Panc1 (cell line): ENCODE measurements around the gene SLC6A6. TPM values are rescaled to one million over a fixed set of nuclear protein-coding genes. Genes with fewer than 3 reads are reported as not detected.

Experiments used
- ATAC-seq: fragments of 200-7000 bp; cut with Tn5 transposase; 2 replicates; pipeline ENCODE4 v1.9.1; 2020; ENCODE audit warnings: mild to moderate bottlenecking, moderate library complexity
- BruUV-seq: library from RNA; stranded (reverse); fragments of 400-500 nt; replicated peaks from 2 replicates; lab custom pipeline; 2021; lab: Mats Ljungman, UMichigan
- CTCF ChIA-PET: fragments of 300-600 bp; sonication (Branson Sonifier 250); formaldehyde crosslinking; loops from one replicate; lab custom pipeline; 2022; ENCODE audit warnings: antibody characterized with exemption; lab: Charles Lee
- POLR2A ChIA-PET: fragments of 300-600 bp; sonication (Branson Sonifier 250); formaldehyde crosslinking; loops from one replicate; lab custom pipeline; 2022; ENCODE audit warnings: antibody characterized with exemption; lab: Charles Lee
- DNase-seq: peaks from one replicate; pipeline ENCODE4 v3.0.0-alpha.2; 2010; ENCODE audit warnings: low read depth, low spot score
- H3K27ac ChIP-seq: 2 replicates; pipeline ENCODE4 v1.5.1; 2011; ENCODE audit warnings: mild to moderate bottlenecking, low read length, inconsistent platforms
- H3K27me3 ChIP-seq: fragments of 200-500 bp; sonication (Bioruptor generic); 2 replicates; pipeline ENCODE4 v1.6.0; 2014; ENCODE audit warnings: low read length, inconsistent platforms; ENCODE audit not compliant: control insufficient read depth, insufficient read depth
- H3K36me3 ChIP-seq: fragments of 200-500 bp; sonication (Bioruptor generic); 2 replicates; pipeline ENCODE4 v1.5.1; 2014; ENCODE audit warnings: inconsistent platforms, mild to moderate bottlenecking, low read length, moderate library complexity; ENCODE audit not compliant: control insufficient read depth, insufficient read depth
- H3K4me1 ChIP-seq: 2 replicates; pipeline ENCODE4 v1.5.1; 2011; ENCODE audit warnings: inconsistent platforms, mild to moderate bottlenecking, low read length, moderate library complexity; ENCODE audit not compliant: control insufficient read depth, insufficient read depth
- H3K4me3 ChIP-seq, 2 experiments: 2 replicates each; pipeline ENCODE4 v1.5.1; 2011 to 2012; ENCODE audit warnings: low read depth in 2 of 2, low read length in 2 of 2, mild to moderate bottlenecking in 2 of 2, inconsistent platforms in 1 of 2, moderate library complexity in 1 of 2
- H3K9me3 ChIP-seq: fragments of 200-500 bp; sonication (Bioruptor generic); 2 replicates; pipeline ENCODE4 v1.5.1; 2014; ENCODE audit warnings: low read depth, mild to moderate bottlenecking, inconsistent platforms, low read length, moderate library complexity; ENCODE audit not compliant: control insufficient read depth, insufficient read depth
- CTCF ChIP-seq: fragments of 450-650 bp; IDR thresholded peaks from 2 replicates; pipeline ENCODE4 v1.5.1; 2017; ENCODE audit warnings: mild to moderate bottlenecking
- POLR2AphosphoS5 ChIP-seq: IDR thresholded peaks from 2 replicates; pipeline ENCODE4 v1.6.1; 2012; ENCODE audit warnings: mild to moderate bottlenecking, low read depth, low read length, moderate library complexity
- REST ChIP-seq, 2 experiments: IDR thresholded peaks; 2 replicates each; pipeline ENCODE4 v1.6.1; 2011 to 2012; ENCODE audit warnings: low read depth in 2 of 2, control low read depth in 1 of 2, low read length in 1 of 2, mild to moderate bottlenecking in 1 of 2, moderate library complexity in 1 of 2; ENCODE audit not compliant: insufficient read depth in 1 of 2
- SIN3A ChIP-seq: IDR thresholded peaks from 2 replicates; pipeline ENCODE4 v1.6.1; 2012; ENCODE audit warnings: low read depth, mild to moderate bottlenecking, low read length, moderate library complexity, borderline replicate concordance; ENCODE audit not compliant: insufficient read depth
- TCF7L2 ChIP-seq: IDR thresholded peaks from 2 replicates; pipeline ENCODE4 v1.6.1; 2011; ENCODE audit warnings: mild to moderate bottlenecking, low read depth, low read length, inconsistent platforms
- in situ Hi-C: cut with HindIII; loops from 2 replicates; pipeline ENCODE4 v1.10.0; 2016; ENCODE audit warnings: low sequenced_read_pairs, low pct_unique_long_range_greater_than_20kb
- intact Hi-C: fragments of 100-400 bp; cut with micrococcal nuclease; formaldehyde crosslinking; loops from one replicate; pipeline ENCODE4 v1.10.0; 2022; ENCODE audit not compliant: unreplicated experiment
- total RNA-seq: library from RNA; stranded (reverse); gene quantifications from one replicate; pipeline ENCODE4 v1.2.1, GENCODE V29; 2021; ENCODE audit not compliant: unreplicated experiment

SLC6A6 gene
- total RNA-seq, 1 experiment from 2014 or later: 61.0 TPM

- Histone ChIP-seq H3K27ac (no peak overlapping the region), H3K27me3 (no peaks in the 10 kb centered on the region), H3K9me3 (no peaks in the 10 kb centered on the region), H3K4me1 (peaks cover 28% of the 10 kb centered on the region), H3K4me3 (no peak overlapping the region), H3K36me3 (no peaks in the 10 kb centered on the region)
- ChIA-PET CTCF (no interaction called here), POLR2A (no interaction called here)
- intact Hi-C loops (no loop called here), in situ Hi-C loops (no loop called here)
- no peak for DNase-seq
- BruUV-seq: no TSS peak
- ATAC-seq: no peak
- TF ChIP-seq REST (IDR thresholded peaks at IDR 0.05; ENCODE audit: insufficient read depth in 1 of 2, low read depth in 2 of 2, low read length in 1 of 2) (no peak), POLR2AphosphoS5 (no peak)
Measured at GRCh38 chr3:14464141-14464465, 61.7 kb downstream of the SLC6A6 start.

DNA sequence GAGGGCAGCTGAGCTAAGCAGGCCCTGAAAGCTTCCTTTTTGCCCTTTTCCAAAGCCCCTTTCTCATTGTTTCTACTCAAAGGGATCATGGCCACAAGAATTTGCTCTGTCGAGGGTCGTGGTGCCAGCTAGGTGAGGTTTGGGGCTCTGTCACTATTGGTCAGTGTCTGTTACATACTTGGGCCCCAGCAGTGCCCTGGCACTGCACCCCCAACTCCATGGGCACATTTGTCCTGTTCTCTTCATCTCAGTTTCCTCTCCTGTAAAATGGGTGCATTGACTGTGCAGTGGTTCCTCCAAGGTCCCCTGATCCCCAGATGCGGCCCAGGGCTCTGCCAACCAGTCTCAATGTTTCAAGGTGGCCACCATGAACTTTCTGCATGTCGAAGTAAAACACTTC, 62.1 kb downstream of the SLC6A6 start:
- peaks cover 25% of the 10 kb centered on the region for H3K4me1 ChIP-seq
- H3K9me3 ChIP-seq: no peaks in the 10 kb centered on the region
- ATAC-seq: no peak
- intact Hi-C loops: no loop called here
- H3K36me3 ChIP-seq: no peaks in the 10 kb centered on the region
- no peak for DNase-seq
- H3K4me3 ChIP-seq: no peak overlapping the region
- CTCF ChIA-PET: no interaction called here
- no TSS peak for BruUV-seq
- H3K27me3 ChIP-seq: no peaks in the 10 kb centered on the region
- H3K27ac ChIP-seq: no peak overlapping the region
- POLR2A ChIA-PET: no interaction called here
- TF ChIP-seq POLR2AphosphoS5: no peak
- TF ChIP-seq CTCF: no peak
- no peak for TF ChIP-seq TCF7L2
- TF ChIP-seq REST (IDR thresholded peaks at IDR 0.05; ENCODE audit: insufficient read depth in 1 of 2, low read depth in 2 of 2, low read length in 1 of 2): no peak
- TF ChIP-seq SIN3A: no peak
- in situ Hi-C loops: no loop called here
